Aorta (tissue), 5 donors: ENCODE measurements around the gene TMA7. TPM values are rescaled to one million over a fixed set of nuclear protein-coding genes. Genes with fewer than 3 reads are reported as not detected.

Source experiments
- ATAC-seq: fragments of 200-7000 bp; cut with Tn5 transposase; one replicate; pipeline ENCODE4 v1.9.1; 2022; ENCODE audit warnings: moderate library complexity; ENCODE audit not compliant: low FRiP score
- DNase-seq, 2 donors: peaks; one replicate each; pipeline ENCODE4 v3.0.0-alpha.2; 2020
- H3K27ac ChIP-seq, 2 donors: one replicate each; pipeline ENCODE4 v1.5.1; 2013; ENCODE audit warnings: low read length in 2 of 2, mild to moderate bottlenecking in 2 of 2, moderate library complexity in 2 of 2, control low read depth in 1 of 2, inconsistent platforms in 1 of 2, low read depth in 1 of 2
- H3K27me3 ChIP-seq, 2 donors: one replicate each; pipeline ENCODE4 v1.6.1; 2013; ENCODE audit warnings: control low read depth in 1 of 2, low read length in 1 of 2, mild to moderate bottlenecking in 1 of 2, moderate library complexity in 1 of 2; ENCODE audit not compliant: insufficient read depth in 2 of 2, control insufficient read depth in 1 of 2
- H3K36me3 ChIP-seq, 2 donors: one replicate each; pipeline ENCODE4 v1.6.1; 2013; ENCODE audit warnings: control low read depth in 1 of 2, low read length in 1 of 2, mild to moderate bottlenecking in 1 of 2; ENCODE audit not compliant: insufficient read depth in 2 of 2, control insufficient read depth in 1 of 2
- H3K4me1 ChIP-seq, 2 donors: one replicate each; pipeline ENCODE4 v1.6.1; 2013; ENCODE audit warnings: low read length in 2 of 2, control low read depth in 1 of 2, mild to moderate bottlenecking in 1 of 2, moderate library complexity in 1 of 2; ENCODE audit not compliant: insufficient read depth in 2 of 2, control insufficient read depth in 1 of 2
- H3K4me3 ChIP-seq, 2 donors: one replicate each; pipeline ENCODE4 v1.5.1; 2013; ENCODE audit warnings: low read length in 2 of 2, control low read depth in 1 of 2, mild to moderate bottlenecking in 1 of 2
- H3K9me3 ChIP-seq: one replicate; pipeline ENCODE4 v1.6.1; 2013; ENCODE audit warnings: mild to moderate bottlenecking, low read length; ENCODE audit not compliant: control insufficient read depth
- WGBS, 2 donors: extraction: QIAGEN DNeasy Blood & Tissue Kit; methylation state at CpG; one replicate each; pipeline ENCODE4 v1.1.7; 2013; 5-methylcytosine and 5-hydroxymethylcytosine counted together
- intact Hi-C, 2 donors: fragments of 100-400 bp; cut with DNase I; formaldehyde crosslinking; loops; one replicate each; pipeline versions ENCODE4 v1.14.2 to v1.15.0; 2022
- polyA plus RNA-seq, 2 donors: library from polyadenylated mRNA; stranded (reverse); fragments of 200-250 nt; gene quantifications; one replicate each; pipeline ENCODE4 v1.2.3, GENCODE V29; 2013
- total RNA-seq, 2 donors: library from RNA; stranded (reverse); fragmentation: NEBNext Ultra II Directional; extraction: Animal tissue kit (Norgen Biotek cat#: 25700); gene quantifications; one replicate each; pipeline ENCODE4 v1.2.1, GENCODE V29; 2021
- donor health status: healthy with polysubstance abuse.
- donor health status: Bipolar disorder and iron deficiency.
- donor health status: DM: no; HTN: no; CAD: no.
- donor health status: DM: no; HTN: no; CAD: no.
- donor health status: DM: yes; HTN: yes; CAD: no.

TMA7 gene
- total and polyA plus RNA-seq, 4 donors: 114 to 686 (median 215) TPM

- intact Hi-C loops: no loop called here
- Histone ChIP-seq H3K27ac (peak overlapping the region in 1 of 2 donors; percentile 26), H3K4me3 (no peak overlapping the region), H3K36me3 (no peaks in the 10 kb centered on the region), H3K4me1 (no peaks in the 10 kb centered on the region), H3K9me3 (no peaks in the 10 kb centered on the region), H3K27me3 (no peaks in the 10 kb centered on the region)
- ATAC-seq (peak; percentile 3), DNase-seq (no peak)
- WGBS, 2 donors: 11 to 14% methylated on average over 12 to 13 of the region's 13 CpGs
These were observed 14.7 kb upstream of the TMA7 start for GRCh38 chr3:48425281-48425812.

DNA sequence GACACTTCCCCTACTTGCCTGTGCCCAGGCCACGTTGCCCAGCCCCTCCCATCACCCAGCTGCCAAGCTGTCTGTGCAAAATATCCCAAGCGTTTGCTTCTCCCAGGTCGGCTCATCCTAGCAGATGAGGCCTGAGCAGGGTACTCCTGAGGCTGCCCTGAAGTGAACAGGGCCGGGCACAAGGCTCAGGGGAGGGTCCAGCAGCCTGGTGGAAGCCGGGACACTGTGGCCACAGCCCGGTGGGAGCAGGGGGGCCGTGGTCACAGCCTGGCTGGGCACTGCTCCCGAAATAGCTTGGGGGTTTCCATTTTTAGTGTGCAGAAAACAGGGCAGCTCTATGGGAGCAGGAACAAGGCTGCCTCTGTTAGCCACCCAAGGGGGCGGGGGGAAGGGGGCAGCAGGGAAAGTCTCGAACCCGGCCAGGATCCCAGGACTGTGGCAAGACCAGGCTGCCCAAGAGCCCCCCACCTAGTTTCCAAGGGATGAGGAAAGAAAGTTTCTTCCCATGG is 13.6 kb upstream of the TMA7 start:
- ATAC-seq (peak; percentile 45), DNase-seq (no peak)
- Histone ChIP-seq H3K4me3 (no peak overlapping the region), H3K9me3 (no peaks in the 10 kb centered on the region), H3K4me1 (no peaks in the 10 kb centered on the region), H3K27ac (peak overlapping the region in 1 of 2 donors; percentile 26), H3K36me3 (no peaks in the 10 kb centered on the region), H3K27me3 (no peaks in the 10 kb centered on the region)
- 7 to 11% methylated on average over 11 of the region's 11 CpGs for WGBS, 2 donors
- intact Hi-C loops: no loop called here

- peak overlapping the region in 1 of 2 donors; percentile 85 for H3K27ac ChIP-seq
- intact Hi-C loops: no loop called here
- no peaks in the 10 kb centered on the region for H3K4me1 ChIP-seq
- peak overlapping the region in 1 of 2 donors; percentile 2 for H3K4me3 ChIP-seq
- no peaks in the 10 kb centered on the region for H3K27me3 ChIP-seq
- ATAC-seq (no peak), DNase-seq (no peak)
- H3K9me3 ChIP-seq: no peaks in the 10 kb centered on the region
- no peaks in the 10 kb centered on the region for H3K36me3 ChIP-seq
- WGBS, 2 donors: 9 to 10% methylated on average over 8 of the region's 8 CpGs
These were observed 13.0 kb upstream of the TMA7 start for GRCh38 chr3:48426944-48427629.

DNA sequence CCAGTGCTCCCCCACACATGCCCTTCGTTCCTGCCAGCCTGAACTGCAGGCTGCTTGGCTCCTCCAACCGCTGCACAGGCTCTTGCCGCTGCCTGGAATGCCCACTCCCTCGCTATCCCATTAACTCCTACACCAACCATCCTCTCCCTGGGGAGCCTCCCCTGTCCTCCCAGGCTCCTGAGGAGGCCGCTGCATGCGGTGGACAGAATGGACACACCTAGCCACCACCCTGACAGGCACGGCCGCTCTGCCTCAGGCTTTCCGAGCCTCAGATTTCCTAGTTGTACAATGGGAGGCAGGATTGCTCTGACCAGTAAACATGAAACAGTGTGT is 12.5 kb upstream of the TMA7 start:
- no peaks in the 10 kb centered on the region for H3K4me1 ChIP-seq
- DNase-seq: peak; percentile 29 to 66
- H3K4me3 ChIP-seq: peak overlapping the region in 1 of 2 donors; percentile 77
- no peaks in the 10 kb centered on the region for H3K9me3 ChIP-seq
- no peak for ATAC-seq
- no peaks in the 10 kb centered on the region for H3K27me3 ChIP-seq
- intact Hi-C loops: no loop called here
- peak overlapping the region; percentile 1 to 85 for H3K27ac ChIP-seq
- 8 to 13% methylated on average over 9 of the region's 9 CpGs for WGBS, 2 donors
- peaks cover 0 to 1% of the 10 kb centered on the region in 2 donors for H3K36me3 ChIP-seq

- H3K4me1 ChIP-seq: no peaks in the 10 kb centered on the region
- H3K27ac ChIP-seq: peak overlapping the region; percentile 85 to 87
- H3K27me3 ChIP-seq: no peaks in the 10 kb centered on the region
- DNase-seq: peak; percentile 7 to 48
- whole genome bisulfite sequencing, 2 donors: 39 to 42% methylated on average over 7 of the region's 7 CpGs
- H3K36me3 ChIP-seq: peaks cover 0 to 1% of the 10 kb centered on the region in 2 donors
- H3K4me3 ChIP-seq: peak overlapping the region; percentile 77 to 94
- H3K9me3 ChIP-seq: no peaks in the 10 kb centered on the region
- intact Hi-C loops: no loop called here
- no peak for ATAC-seq
These were observed 11.9 kb upstream of the TMA7 start for GRCh38 chr3:48428088-48428571.

DNA sequence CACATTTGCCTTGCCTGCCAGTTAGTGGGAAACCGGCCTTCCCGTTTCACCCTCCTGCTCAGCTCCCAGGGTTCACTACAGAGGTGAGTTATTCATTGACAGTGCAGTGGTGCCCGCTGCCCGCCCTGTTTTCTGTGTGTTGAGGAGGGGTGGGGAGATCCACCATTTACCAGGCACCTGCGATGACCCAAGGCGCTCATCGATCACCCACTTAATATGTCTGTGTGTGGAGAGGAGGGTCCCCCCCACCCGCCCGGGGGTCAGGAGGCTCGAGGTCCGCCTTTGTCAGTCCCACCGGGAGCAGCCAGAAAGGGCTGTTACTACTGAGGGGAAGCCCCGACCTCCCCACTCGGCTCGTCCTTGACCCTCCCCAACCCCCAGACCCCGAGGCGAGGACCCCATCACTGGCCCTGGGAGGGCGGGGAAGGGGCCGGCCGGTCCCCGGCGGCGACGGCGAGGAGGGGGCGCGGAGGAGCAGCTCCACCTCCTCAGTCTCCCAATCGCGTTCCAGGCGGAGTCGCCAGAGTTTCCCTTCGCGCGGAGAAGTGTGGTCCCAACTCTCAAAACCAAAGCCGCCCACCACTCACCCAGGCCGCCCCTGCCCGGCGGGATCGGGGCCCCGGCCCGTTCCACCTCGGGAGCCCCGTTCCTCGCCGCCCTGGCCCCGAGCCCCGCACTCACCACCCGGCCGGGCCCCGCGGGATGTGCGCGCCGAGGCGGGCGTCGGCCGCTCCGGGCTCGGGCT is 11.3 kb upstream of the TMA7 start:
- Histone ChIP-seq H3K36me3 (peaks cover 0 to 1% of the 10 kb centered on the region in 2 donors), H3K27me3 (no peaks in the 10 kb centered on the region), H3K4me1 (no peaks in the 10 kb centered on the region), H3K27ac (peak overlapping the region; percentile 85 to 87), H3K9me3 (no peaks in the 10 kb centered on the region), H3K4me3 (peak overlapping the region; percentile 77 to 94)
- WGBS, 2 donors: 1% methylated on average over 57 to 60 of the region's 60 CpGs
- DNase-seq: peak in 1 of 2 donors; percentile 86
- peak; percentile 62 for ATAC-seq
- intact Hi-C loops: no loop called here

DNA sequence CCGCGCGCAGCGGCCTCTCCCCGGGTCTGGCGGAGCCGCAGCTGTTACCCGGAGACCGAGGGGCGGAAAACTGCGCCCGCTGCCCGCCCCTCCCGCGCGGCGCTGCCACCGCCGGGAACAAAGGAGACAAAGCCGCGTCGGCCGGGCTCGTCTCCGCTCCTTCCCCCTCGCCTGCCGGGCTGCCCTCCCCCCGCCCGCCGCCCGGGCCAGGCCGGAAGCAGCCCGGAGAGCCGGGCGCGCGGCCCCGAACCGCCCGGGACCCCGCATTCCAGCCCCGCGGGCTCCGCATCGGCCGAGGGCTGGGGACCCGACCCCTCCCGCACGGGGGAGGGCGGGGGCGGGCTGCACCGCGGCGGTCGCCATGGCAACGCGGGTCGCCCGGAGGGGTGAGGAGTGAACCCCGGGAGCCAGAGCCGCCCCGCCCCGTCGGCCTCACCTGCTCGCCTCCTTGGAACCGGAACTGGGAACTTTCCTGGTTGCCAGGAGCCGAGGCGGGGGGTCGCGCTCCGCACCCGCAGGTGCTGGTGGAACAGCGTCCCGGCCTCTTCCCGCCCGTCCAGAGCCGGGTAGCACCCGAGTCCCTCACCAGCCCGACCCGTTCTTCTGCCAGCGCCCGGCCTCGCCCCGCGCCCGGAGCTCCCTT is 10.6 kb upstream of the TMA7 start:
- Histone ChIP-seq H3K27ac (peak overlapping the region; percentile 85 to 87), H3K4me3 (peak overlapping the region; percentile 77 to 94), H3K36me3 (peaks cover 0 to 3% of the 10 kb centered on the region in 2 donors), H3K9me3 (no peaks in the 10 kb centered on the region), H3K4me1 (no peaks in the 10 kb centered on the region), H3K27me3 (no peaks in the 10 kb centered on the region)
- intact Hi-C loops: no loop called here
- peak; percentile 25 for ATAC-seq
- peak; percentile 66 to 88 for DNase-seq
- WGBS, 2 donors: 0 to 1% methylated on average over 70 to 86 of the region's 86 CpGs

- intact Hi-C loops: no loop called here
- no peaks in the 10 kb centered on the region for H3K27me3 ChIP-seq
- 9% methylated on average over 15 of the region's 15 CpGs for WGBS, 2 donors
- H3K36me3 ChIP-seq: peaks cover 0 to 3% of the 10 kb centered on the region in 2 donors
- ATAC-seq (peak; percentile 19), DNase-seq (peak in 1 of 2 donors; percentile 86)
- H3K4me3 ChIP-seq: peak within 1 kb of the TSS; percentile 77 to 94
- no peaks in the 10 kb centered on the region for H3K4me1 ChIP-seq
- peak within 1 kb of the TSS; percentile 85 to 87 for H3K27ac ChIP-seq
- no peaks in the 10 kb centered on the region for H3K9me3 ChIP-seq
These were observed 9.9 kb upstream of the TMA7 start, which contains the start of gene PLXNB1 for GRCh38 chr3:48429960-48430707. Gene PLXNB1, minus strand, starts transcription at chr3:48430086. Its CDS starts 5,475 bp downstream, at chr3:48424611.
